Measurements from ENCODE around the gene LRRTM1. TPM values are rescaled to one million over a fixed set of nuclear protein-coding genes. Genes with fewer than 3 reads are reported as not detected.

Gene LRRTM1
- total and polyA plus RNA-seq, 9 donors = 0.27 to 1.7 (median 0.64) TPM

GRCh38 chr2:80329491-80329890 is 24.9 kb upstream of the LRRTM1 start:
- Histone ChIP-seq H3K4me3 (ENCODE audit: low read length) (no peak overlapping the region), H3K9me3 (replicated peaks; ENCODE audit: control insufficient read depth, low read depth, low read length) (no peaks in the 10 kb centered on the region), H3K27ac (ENCODE audit: low read length) (no peak overlapping the region), H3K27me3 (ENCODE audit: control insufficient read depth, insufficient read depth, low read length) (peaks cover 1% of the 10 kb centered on the region), H3K4me1 (ENCODE audit: control insufficient read depth, insufficient read depth, low read length) (no peaks in the 10 kb centered on the region), H3K36me3 (ENCODE audit: control insufficient read depth, insufficient read depth, low read length) (no peaks in the 10 kb centered on the region)
- 82% methylated on average over 3 of the region's 5 CpGs for WGBS (ENCODE audit: insufficient coverage)
- no peak for DNase-seq

DNA sequence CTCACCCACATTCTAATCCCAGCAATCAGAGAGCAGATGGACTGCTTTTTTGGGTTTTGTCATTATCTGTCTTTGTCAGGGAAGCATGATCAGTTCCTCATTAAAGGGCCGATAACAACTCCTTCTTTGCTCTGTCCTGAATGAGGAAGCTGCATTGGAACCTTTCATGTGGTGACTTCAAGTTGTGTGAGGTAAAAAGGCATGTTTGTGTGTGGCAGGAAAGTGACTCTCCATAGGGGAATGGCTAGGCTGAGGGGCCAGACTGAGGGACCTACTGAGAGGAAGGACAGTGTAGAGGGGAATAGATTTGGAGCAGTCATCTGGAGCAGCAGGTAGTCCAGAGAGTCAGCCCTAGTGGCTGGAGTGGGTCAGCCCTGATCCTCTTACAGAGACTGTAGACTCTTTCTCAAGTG is 23.6 kb upstream of the LRRTM1 start:
- no peaks in the 10 kb centered on the region for H3K36me3 ChIP-seq (ENCODE audit: control insufficient read depth, insufficient read depth, low read length)
- 75% methylated on average over 1 of the region's 1 CpG for WGBS (ENCODE audit: insufficient coverage)
- H3K4me3 ChIP-seq (ENCODE audit: low read length) = no peak overlapping the region
- no peak for DNase-seq
- H3K9me3 ChIP-seq (replicated peaks; ENCODE audit: control insufficient read depth, low read depth, low read length) = no peaks in the 10 kb centered on the region
- no peaks in the 10 kb centered on the region for H3K4me1 ChIP-seq (ENCODE audit: control insufficient read depth, insufficient read depth, low read length)
- peaks cover 8% of the 10 kb centered on the region for H3K27me3 ChIP-seq (ENCODE audit: control insufficient read depth, insufficient read depth, low read length)
- no peak overlapping the region for H3K27ac ChIP-seq (ENCODE audit: low read length)

GRCh38 chr2:80326861-80327260 is 22.3 kb upstream of the LRRTM1 start:
- 64% methylated on average over 1 of the region's 1 CpG for WGBS (ENCODE audit: insufficient coverage)
- Histone ChIP-seq H3K4me3 (ENCODE audit: low read length) (no peak overlapping the region), H3K36me3 (ENCODE audit: control insufficient read depth, insufficient read depth, low read length) (no peaks in the 10 kb centered on the region), H3K27me3 (ENCODE audit: control insufficient read depth, insufficient read depth, low read length) (peaks cover 19% of the 10 kb centered on the region), H3K27ac (ENCODE audit: low read length) (no peak overlapping the region), H3K9me3 (replicated peaks; ENCODE audit: control insufficient read depth, low read depth, low read length) (no peaks in the 10 kb centered on the region), H3K4me1 (ENCODE audit: control insufficient read depth, insufficient read depth, low read length) (no peaks in the 10 kb centered on the region)
- no peak for DNase-seq

DNA sequence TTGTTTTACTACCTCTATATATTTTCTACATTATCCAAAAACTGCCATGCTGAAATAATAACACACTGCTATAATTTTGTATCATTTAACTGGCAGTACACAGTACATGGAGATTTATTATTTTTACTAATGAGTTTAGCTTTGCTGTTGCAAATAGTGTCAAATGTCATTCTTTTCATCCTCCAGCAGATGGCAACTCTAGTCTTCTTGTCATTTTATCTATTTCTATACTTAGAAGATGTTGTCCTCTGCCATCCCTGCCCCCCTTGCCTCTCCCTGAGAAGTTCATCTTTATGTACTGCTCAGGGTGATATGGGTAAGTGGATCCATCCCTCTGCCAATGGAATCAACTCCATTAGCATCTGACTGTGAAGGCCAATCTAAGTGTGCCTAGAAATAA is 21.7 kb upstream of the LRRTM1 start:
- peak; percentile 19 for DNase-seq
- Histone ChIP-seq H3K36me3 (ENCODE audit: control insufficient read depth, insufficient read depth, low read length) (no peaks in the 10 kb centered on the region), H3K9me3 (replicated peaks; ENCODE audit: control insufficient read depth, low read depth, low read length) (no peaks in the 10 kb centered on the region), H3K27ac (ENCODE audit: low read length) (no peak overlapping the region), H3K27me3 (ENCODE audit: control insufficient read depth, insufficient read depth, low read length) (peaks cover 19% of the 10 kb centered on the region), H3K4me1 (ENCODE audit: control insufficient read depth, insufficient read depth, low read length) (no peaks in the 10 kb centered on the region), H3K4me3 (ENCODE audit: low read length) (no peak overlapping the region)

- Histone ChIP-seq H3K27ac (ENCODE audit: low read length) (no peak overlapping the region), H3K27me3 (ENCODE audit: control insufficient read depth, insufficient read depth, low read length) (peaks cover 19% of the 10 kb centered on the region), H3K9me3 (replicated peaks; ENCODE audit: control insufficient read depth, low read depth, low read length) (no peaks in the 10 kb centered on the region), H3K36me3 (ENCODE audit: control insufficient read depth, insufficient read depth, low read length) (no peaks in the 10 kb centered on the region), H3K4me3 (ENCODE audit: low read length) (no peak overlapping the region), H3K4me1 (ENCODE audit: control insufficient read depth, insufficient read depth, low read length) (no peaks in the 10 kb centered on the region)
- no peak for DNase-seq
- 49% methylated on average over 3 of the region's 3 CpGs for WGBS (ENCODE audit: insufficient coverage)
These were observed 20.0 kb upstream of the LRRTM1 start for GRCh38 chr2:80324525-80324924.

- peaks cover 19% of the 10 kb centered on the region for H3K27me3 ChIP-seq (ENCODE audit: control insufficient read depth, insufficient read depth, low read length)
- H3K4me3 ChIP-seq (ENCODE audit: low read length) = no peak overlapping the region
- WGBS (ENCODE audit: insufficient coverage) = no CpG with 5 or more reads among the region's 1 CpG
- no peaks in the 10 kb centered on the region for H3K4me1 ChIP-seq (ENCODE audit: control insufficient read depth, insufficient read depth, low read length)
- H3K36me3 ChIP-seq (ENCODE audit: control insufficient read depth, insufficient read depth, low read length) = no peaks in the 10 kb centered on the region
- DNase-seq = no peak
- no peaks in the 10 kb centered on the region for H3K9me3 ChIP-seq (replicated peaks; ENCODE audit: control insufficient read depth, low read depth, low read length)
- H3K27ac ChIP-seq (ENCODE audit: low read length) = no peak overlapping the region
These were observed 19.1 kb upstream of the LRRTM1 start for GRCh38 chr2:80323610-80324009.

DNA sequence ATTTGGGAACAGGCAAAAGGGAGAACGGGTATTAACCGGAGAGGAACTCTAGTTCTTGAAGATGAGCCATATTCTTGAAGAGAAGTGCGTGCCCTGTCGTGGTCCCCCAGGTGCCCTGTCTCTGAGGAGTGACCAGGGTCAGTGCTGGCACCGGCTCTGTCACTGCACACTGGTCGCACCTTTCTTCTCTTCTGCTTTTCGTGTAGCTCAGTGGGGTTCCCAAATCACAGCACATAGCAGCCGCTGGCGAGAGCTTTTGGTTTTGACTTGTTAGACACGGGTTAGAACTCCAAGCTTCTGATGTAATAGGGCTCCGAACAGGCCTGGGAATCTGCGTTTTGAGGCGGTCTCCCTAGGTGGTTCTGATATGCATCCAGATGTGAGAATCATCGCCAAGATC is 18.4 kb upstream of the LRRTM1 start:
- Histone ChIP-seq H3K27ac (ENCODE audit: low read length) (no peak overlapping the region), H3K4me1 (ENCODE audit: control insufficient read depth, insufficient read depth, low read length) (no peaks in the 10 kb centered on the region), H3K4me3 (ENCODE audit: low read length) (no peak overlapping the region), H3K9me3 (replicated peaks; ENCODE audit: control insufficient read depth, low read depth, low read length) (no peaks in the 10 kb centered on the region), H3K36me3 (ENCODE audit: control insufficient read depth, insufficient read depth, low read length) (no peaks in the 10 kb centered on the region), H3K27me3 (ENCODE audit: control insufficient read depth, insufficient read depth, low read length) (peaks cover 19% of the 10 kb centered on the region)
- 22% methylated on average over 11 of the region's 14 CpGs for WGBS (ENCODE audit: insufficient coverage)
- no peak for DNase-seq

DNA sequence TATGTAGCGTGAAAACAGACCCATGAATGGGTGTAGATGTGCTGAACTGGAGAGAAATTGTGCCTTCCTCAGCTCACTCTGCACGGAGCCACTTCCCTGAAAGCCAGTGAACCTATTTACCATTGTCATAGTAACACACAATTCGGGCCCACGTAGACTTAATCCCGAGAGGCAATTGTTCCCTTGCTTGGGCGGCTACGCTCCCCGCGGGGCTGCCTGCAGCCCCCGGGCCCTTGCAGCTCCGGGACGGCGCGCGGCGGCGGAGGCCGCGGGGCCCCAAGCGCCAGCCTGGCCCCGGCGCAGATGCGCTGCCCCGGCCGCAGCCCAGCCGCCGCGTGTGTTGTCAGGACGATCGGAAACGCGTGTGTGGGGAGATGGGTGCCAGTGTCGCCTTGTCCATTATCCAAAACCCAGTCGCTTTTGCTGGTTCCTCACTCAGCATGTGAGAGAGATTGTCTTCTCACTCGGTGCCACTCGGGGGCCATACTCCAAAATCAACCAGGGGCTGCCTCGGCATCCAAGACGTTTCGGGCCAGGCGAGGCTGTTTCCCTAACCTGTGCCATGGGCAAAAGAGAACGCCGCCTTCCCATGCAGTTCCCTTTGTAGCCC is 17.9 kb upstream of the LRRTM1 start:
- H3K36me3 ChIP-seq (ENCODE audit: control insufficient read depth, insufficient read depth, low read length) = no peaks in the 10 kb centered on the region
- no peaks in the 10 kb centered on the region for H3K9me3 ChIP-seq (replicated peaks; ENCODE audit: control insufficient read depth, low read depth, low read length)
- no peak overlapping the region for H3K4me3 ChIP-seq (ENCODE audit: low read length)
- H3K27ac ChIP-seq (ENCODE audit: low read length) = no peak overlapping the region
- WGBS (ENCODE audit: insufficient coverage) = 3% methylated on average over 35 of the region's 42 CpGs
- no peak for DNase-seq
- peaks cover 19% of the 10 kb centered on the region for H3K27me3 ChIP-seq (ENCODE audit: control insufficient read depth, insufficient read depth, low read length)
- no peaks in the 10 kb centered on the region for H3K4me1 ChIP-seq (ENCODE audit: control insufficient read depth, insufficient read depth, low read length)

DNA sequence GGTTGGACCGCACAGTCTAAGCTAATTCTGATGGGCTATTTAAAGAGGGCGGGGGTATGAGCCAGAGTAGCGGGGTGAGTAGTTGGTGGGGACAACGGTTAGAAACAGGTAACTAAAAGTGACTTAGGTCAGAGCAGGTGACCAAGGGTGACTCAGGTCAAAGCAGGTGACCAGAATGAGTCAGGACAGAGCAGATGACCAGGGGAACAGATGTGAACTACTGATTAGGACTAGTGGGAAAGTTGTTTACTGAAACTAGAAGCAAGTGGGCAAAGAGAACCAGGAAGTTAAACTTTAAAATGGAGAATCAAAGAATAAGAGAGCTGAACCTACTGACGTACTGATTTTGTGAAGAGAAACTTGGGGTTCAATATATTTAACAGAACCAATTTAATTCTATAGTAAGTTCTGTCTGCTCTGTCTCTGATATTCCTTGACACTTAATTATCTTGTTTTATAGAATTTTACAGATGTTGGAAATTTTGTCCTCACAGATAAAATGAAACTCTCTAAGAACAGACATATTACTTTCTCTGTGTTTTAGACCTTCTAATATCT is 7.8 kb upstream of the LRRTM1 start:
- 89% methylated on average over 4 of the region's 5 CpGs for WGBS (ENCODE audit: insufficient coverage)
- no peak overlapping the region for H3K4me3 ChIP-seq (ENCODE audit: low read length)
- no peaks in the 10 kb centered on the region for H3K36me3 ChIP-seq (ENCODE audit: control insufficient read depth, insufficient read depth, low read length)
- H3K4me1 ChIP-seq (ENCODE audit: control insufficient read depth, insufficient read depth, low read length) = no peaks in the 10 kb centered on the region
- no peaks in the 10 kb centered on the region for H3K9me3 ChIP-seq (replicated peaks; ENCODE audit: control insufficient read depth, low read depth, low read length)
- DNase-seq = no peak
- H3K27ac ChIP-seq (ENCODE audit: low read length) = no peak overlapping the region
- no peaks in the 10 kb centered on the region for H3K27me3 ChIP-seq (ENCODE audit: control insufficient read depth, insufficient read depth, low read length)

- Histone ChIP-seq H3K4me1 (ENCODE audit: control insufficient read depth, insufficient read depth, low read length) (no peaks in the 10 kb centered on the region), H3K36me3 (ENCODE audit: control insufficient read depth, insufficient read depth, low read length) (no peaks in the 10 kb centered on the region), H3K27me3 (ENCODE audit: control insufficient read depth, insufficient read depth, low read length) (peaks cover 4% of the 10 kb centered on the region), H3K9me3 (replicated peaks; ENCODE audit: control insufficient read depth, low read depth, low read length) (no peaks in the 10 kb centered on the region), H3K4me3 (ENCODE audit: low read length) (no peak overlapping the region), H3K27ac (ENCODE audit: low read length) (no peak overlapping the region)
- no peak for DNase-seq
- WGBS (ENCODE audit: insufficient coverage) = 36% methylated on average over 1 of the region's 3 CpGs
These were observed 6.8 kb upstream of the LRRTM1 start for GRCh38 chr2:80311304-80311703.
